HepG2 (cell line): ENCODE data around the gene SIVA1. TPM values are rescaled to one million over a fixed set of nuclear protein-coding genes. Genes with fewer than 3 reads are reported as not detected.

Experiments
- AGO1 ChIP-seq: fragments of 200-400 bp; formaldehyde crosslinking; IDR thresholded peaks from 2 replicates; pipeline ENCODE4 v1.6.1; 2017; ENCODE audit warnings: mild to moderate bottlenecking, low read depth, low read length, moderate library complexity; ENCODE audit not compliant: poor library complexity, severe bottlenecking
- JDP2 ChIP-seq: sonication (generic); formaldehyde crosslinking; IDR thresholded peaks from 2 replicates; pipeline ENCODE4 v1.8.1; 2022; ENCODE audit warnings: missing genetic modification reagents, borderline replicate concordance
- KLF11 ChIP-seq: IDR thresholded peaks from 2 replicates; pipeline ENCODE4 v1.6.1; 2016; ENCODE audit warnings: missing compliant biosample characterization
- ZBTB38 ChIP-seq: sonication (generic); formaldehyde crosslinking; IDR thresholded peaks from 2 replicates; pipeline ENCODE4 v1.5.1; 2020; ENCODE audit warnings: mild to moderate bottlenecking, missing genetic modification reagents
- ZNF136 ChIP-seq: sonication (generic); formaldehyde crosslinking; IDR thresholded peaks from 2 replicates; pipeline ENCODE4 v1.8.1; 2022; ENCODE audit warnings: low read depth, mild to moderate bottlenecking, moderate library complexity, missing genetic modification reagents
- polyA plus RNA-seq, 8 experiments: library from polyadenylated mRNA; depleted of rRNA in 3 of 8; stranded (reverse) in 7 of 8; unstranded in 1 of 8; fragments of >200 nt; fragmentation: Illumina TruSeq in 4 of 8; extraction: Trizol in 4 of 8; gene quantifications; 2 replicates each; pipeline versions ENCODE4 v1.2.1 to v1.2.3, GENCODE V29; 2011 to 2016; ENCODE audit warnings: low read depth in 4 of 8, missing spikeins in 1 of 8, mixed read lengths in 1 of 8; ENCODE audit not compliant: insufficient read depth in 1 of 8
- total RNA-seq, 5 experiments: library from RNA; depleted of rRNA; stranded (reverse); fragments of >200 nt; fragmentation: Illumina TruSeq; extraction: Trizol; gene quantifications; 2 replicates each; pipeline ENCODE4 v1.2.3, GENCODE V29; 2016; ENCODE audit warnings: low read depth in 1 of 5
- TF ChIP-seq, protein P1 (sequence below): sonication (generic); formaldehyde crosslinking; IDR thresholded peaks from 2 replicates; pipeline ENCODE4 v1.5.0; 2020; ENCODE audit warnings: mild to moderate bottlenecking, missing genetic modification reagents, borderline replicate concordance
- TF ChIP-seq, protein P2 (sequence below): sonication (generic); formaldehyde crosslinking; IDR thresholded peaks from 2 replicates; pipeline ENCODE4 v1.4.0; 2020; ENCODE audit warnings: missing genetic modification reagents

SIVA1 gene
- total and polyA plus RNA-seq, 2 of the 13 experiments (the other 11 are each of a cell fraction or from before 2014, with no cell fraction given) = 123 to 186 TPM

DNA sequence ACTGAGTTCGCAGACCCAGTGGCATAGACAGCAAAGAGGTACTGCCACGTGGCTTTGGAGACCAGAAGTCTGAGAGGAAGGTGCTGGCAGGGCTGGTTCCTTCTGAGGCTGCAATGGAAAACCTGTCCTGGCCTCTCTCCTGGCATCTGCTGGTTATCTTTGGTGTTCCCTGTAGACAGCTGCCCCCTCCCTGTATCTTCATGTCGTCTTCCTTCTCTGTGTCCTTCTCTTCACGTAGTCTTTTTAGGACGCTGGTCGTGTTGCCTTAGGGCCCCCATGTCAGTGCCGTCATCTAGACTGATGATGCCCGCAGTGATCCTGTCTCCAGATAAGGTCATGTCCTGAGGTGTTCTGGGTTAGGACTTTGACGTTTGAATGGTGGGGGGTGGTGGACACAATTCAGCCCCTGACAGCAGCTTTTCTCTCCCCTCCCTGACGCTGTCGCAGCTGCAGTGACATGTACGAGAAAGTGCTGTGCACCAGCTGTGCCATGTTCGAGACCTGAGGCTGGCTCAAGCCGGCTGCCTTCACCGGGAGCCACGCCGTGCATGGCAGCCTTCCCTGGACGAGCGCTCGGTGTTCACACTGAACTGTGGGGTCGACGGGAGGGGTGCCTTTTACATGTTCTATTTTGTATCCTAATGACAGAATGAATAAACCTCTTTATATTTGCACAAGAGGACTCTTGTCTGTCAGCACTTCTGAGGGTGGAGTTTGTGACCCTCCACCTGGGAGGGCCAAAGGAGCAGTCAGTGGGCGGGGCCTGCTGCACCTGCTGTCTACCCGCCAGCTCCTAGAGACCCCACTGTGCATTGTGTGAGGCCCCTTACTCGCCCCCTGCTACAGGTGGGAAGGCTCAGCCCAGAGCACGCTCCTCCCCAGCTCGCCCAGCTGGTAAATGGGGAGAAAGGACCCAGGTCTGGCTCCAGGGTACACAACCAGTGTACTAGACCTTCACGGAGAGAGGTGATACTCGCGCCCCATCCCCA, 6.3 kb downstream of the SIVA1 start (continued):
- TF ChIP-seq, protein P1, sequence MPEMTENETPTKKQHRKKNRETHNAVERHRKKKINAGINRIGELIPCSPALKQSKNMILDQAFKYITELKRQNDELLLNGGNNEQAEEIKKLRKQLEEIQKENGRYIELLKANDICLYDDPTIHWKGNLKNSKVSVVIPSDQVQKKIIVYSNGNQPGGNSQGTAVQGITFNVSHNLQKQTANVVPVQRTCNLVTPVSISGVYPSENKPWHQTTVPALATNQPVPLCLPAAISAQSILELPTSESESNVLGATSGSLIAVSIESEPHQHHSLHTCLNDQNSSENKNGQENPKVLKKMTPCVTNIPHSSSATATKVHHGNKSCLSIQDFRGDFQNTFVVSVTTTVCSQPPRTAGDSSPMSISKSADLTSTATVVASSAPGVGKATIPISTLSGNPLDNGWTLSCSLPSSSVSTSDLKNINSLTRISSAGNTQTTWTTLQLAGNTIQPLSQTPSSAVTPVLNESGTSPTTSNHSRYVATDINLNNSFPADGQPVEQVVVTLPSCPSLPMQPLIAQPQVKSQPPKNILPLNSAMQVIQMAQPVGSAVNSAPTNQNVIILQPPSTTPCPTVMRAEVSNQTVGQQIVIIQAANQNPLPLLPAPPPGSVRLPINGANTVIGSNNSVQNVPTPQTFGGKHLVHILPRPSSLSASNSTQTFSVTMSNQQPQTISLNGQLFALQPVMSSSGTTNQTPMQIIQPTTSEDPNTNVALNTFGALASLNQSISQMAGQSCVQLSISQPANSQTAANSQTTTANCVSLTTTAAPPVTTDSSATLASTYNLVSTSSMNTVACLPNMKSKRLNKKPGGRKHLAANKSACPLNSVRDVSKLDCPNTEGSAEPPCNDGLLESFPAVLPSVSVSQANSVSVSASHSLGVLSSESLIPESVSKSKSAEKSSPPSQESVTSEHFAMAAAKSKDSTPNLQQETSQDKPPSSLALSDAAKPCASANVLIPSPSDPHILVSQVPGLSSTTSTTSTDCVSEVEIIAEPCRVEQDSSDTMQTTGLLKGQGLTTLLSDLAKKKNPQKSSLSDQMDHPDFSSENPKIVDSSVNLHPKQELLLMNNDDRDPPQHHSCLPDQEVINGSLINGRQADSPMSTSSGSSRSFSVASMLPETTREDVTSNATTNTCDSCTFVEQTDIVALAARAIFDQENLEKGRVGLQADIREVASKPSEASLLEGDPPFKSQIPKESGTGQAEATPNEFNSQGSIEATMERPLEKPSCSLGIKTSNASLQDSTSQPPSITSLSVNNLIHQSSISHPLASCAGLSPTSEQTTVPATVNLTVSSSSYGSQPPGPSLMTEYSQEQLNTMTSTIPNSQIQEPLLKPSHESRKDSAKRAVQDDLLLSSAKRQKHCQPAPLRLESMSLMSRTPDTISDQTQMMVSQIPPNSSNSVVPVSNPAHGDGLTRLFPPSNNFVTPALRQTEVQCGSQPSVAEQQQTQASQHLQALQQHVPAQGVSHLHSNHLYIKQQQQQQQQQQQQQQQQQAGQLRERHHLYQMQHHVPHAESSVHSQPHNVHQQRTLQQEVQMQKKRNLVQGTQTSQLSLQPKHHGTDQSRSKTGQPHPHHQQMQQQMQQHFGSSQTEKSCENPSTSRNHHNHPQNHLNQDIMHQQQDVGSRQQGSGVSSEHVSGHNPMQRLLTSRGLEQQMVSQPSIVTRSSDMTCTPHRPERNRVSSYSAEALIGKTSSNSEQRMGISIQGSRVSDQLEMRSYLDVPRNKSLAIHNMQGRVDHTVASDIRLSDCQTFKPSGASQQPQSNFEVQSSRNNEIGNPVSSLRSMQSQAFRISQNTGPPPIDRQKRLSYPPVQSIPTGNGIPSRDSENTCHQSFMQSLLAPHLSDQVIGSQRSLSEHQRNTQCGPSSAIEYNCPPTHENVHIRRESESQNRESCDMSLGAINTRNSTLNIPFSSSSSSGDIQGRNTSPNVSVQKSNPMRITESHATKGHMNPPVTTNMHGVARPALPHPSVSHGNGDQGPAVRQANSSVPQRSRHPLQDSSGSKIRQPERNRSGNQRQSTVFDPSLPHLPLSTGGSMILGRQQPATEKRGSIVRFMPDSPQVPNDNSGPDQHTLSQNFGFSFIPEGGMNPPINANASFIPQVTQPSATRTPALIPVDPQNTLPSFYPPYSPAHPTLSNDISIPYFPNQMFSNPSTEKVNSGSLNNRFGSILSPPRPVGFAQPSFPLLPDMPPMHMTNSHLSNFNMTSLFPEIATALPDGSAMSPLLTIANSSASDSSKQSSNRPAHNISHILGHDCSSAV = no peak
- TF ChIP-seq KLF11 (CRISPR knock-in tag) (no peak), AGO1 (peak; percentile 92), ZNF136 (CRISPR knock-in tag) (no peak), JDP2 (no peak), ZBTB38 (CRISPR knock-in tag) (peak; percentile 44; the same call in 1 of the 2 replicates)
- TF ChIP-seq, protein P2, sequence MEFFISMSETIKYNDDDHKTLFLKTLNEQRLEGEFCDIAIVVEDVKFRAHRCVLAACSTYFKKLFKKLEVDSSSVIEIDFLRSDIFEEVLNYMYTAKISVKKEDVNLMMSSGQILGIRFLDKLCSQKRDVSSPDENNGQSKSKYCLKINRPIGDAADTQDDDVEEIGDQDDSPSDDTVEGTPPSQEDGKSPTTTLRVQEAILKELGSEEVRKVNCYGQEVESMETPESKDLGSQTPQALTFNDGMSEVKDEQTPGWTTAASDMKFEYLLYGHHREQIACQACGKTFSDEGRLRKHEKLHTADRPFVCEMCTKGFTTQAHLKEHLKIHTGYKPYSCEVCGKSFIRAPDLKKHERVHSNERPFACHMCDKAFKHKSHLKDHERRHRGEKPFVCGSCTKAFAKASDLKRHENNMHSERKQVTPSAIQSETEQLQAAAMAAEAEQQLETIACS = no peak
